HEK293T (cell line): Measurements from ENCODE around the gene CDC42.

Experiments
- ARNT ChIP-seq: fragments of 450-650 bp; IDR thresholded peaks from 2 replicates; pipeline ENCODE4 v1.6.1; 2017; ENCODE audit warnings: mild to moderate bottlenecking
- BHLHE40 ChIP-seq: fragments of 450-650 bp; IDR thresholded peaks from 2 replicates; pipeline ENCODE4 v1.6.1; 2016; ENCODE audit warnings: mild to moderate bottlenecking, moderate library complexity, borderline replicate concordance
- ELF4 ChIP-seq: fragments of 450-650 bp; IDR thresholded peaks from 2 replicates; pipeline ENCODE4 v1.6.1; 2017; ENCODE audit warnings: antibody characterized with exemption
- FOXK2 ChIP-seq: fragments of 450-650 bp; IDR thresholded peaks from 2 replicates; pipeline ENCODE4 v1.6.1; 2016; ENCODE audit warnings: mild to moderate bottlenecking
- FOXM1 ChIP-seq: fragments of 450-650 bp; IDR thresholded peaks from 2 replicates; pipeline ENCODE4 v1.6.1; 2017; ENCODE audit warnings: mild to moderate bottlenecking, borderline replicate concordance
- L3MBTL2 ChIP-seq: fragments of 450-650 bp; conservative IDR thresholded peaks from 2 replicates; pipeline ENCODE4 v1.6.1; 2016; ENCODE audit warnings: mild to moderate bottlenecking
- NFRKB ChIP-seq: fragments of 450-650 bp; IDR thresholded peaks from 2 replicates; pipeline ENCODE4 v1.6.1; 2016; ENCODE audit warnings: mild to moderate bottlenecking, moderate library complexity
- SP1 ChIP-seq: fragments of 450-650 bp; IDR thresholded peaks from 2 replicates; pipeline ENCODE4 v1.6.1; 2017
- SUZ12 ChIP-seq: fragments of 450-650 bp; IDR thresholded peaks from 2 replicates; pipeline ENCODE4 v1.6.1; 2016; ENCODE audit warnings: mild to moderate bottlenecking
- TARDBP ChIP-seq: fragments of 450-650 bp; IDR thresholded peaks from 2 replicates; pipeline ENCODE4 v1.6.1; 2016
- ZNF384 ChIP-seq: fragments of 450-650 bp; IDR thresholded peaks from 2 replicates; pipeline ENCODE4 v1.6.1; 2016

GRCh38 chr1:22111620-22112019 lies 59.1 kb downstream of the CDC42 start:
- TF ChIP-seq TARDBP (no peak), SP1 (no peak), L3MBTL2 (no peak), NFRKB (no peak), ZNF384 (no peak), ELF4 (no peak), BHLHE40 (no peak), FOXM1 (no peak), SUZ12 (no peak), FOXK2 (no peak), ARNT (no peak)
